ENCODE measurements around the gene FAM228A. TPM values are rescaled to one million over a fixed set of nuclear protein-coding genes. Genes with fewer than 3 reads are reported as not detected.

FAM228A gene
- polyA plus RNA-seq, 1 donor from 2014 or later: 2.6 TPM

- Histone ChIP-seq H3K79me2 (replicated peaks; ENCODE audit: insufficient read depth, low read length) (no peaks in the 10 kb centered on the region), H3K9ac (ENCODE audit: low read length) (no peak overlapping the region), H3K4me2 (ENCODE audit: low read length) (no peak overlapping the region), H2AFZ (ENCODE audit: low read depth, low read length) (no peak overlapping the region), H3F3A (ENCODE audit: insufficient read depth, low read length, poor library complexity, severe bottlenecking) (no peaks in the 10 kb centered on the region), H3K27me3 (ENCODE audit: insufficient read depth, low read depth, low read length) (no peaks in the 10 kb centered on the region), H3K36me3 (ENCODE audit: insufficient read depth, low read length) (no peaks in the 10 kb centered on the region), H4K20me1 (ENCODE audit: insufficient read depth) (no peaks in the 10 kb centered on the region), H3K9me3 (ENCODE audit: low read length) (no peaks in the 10 kb centered on the region), H3K9me2 (ENCODE audit: insufficient read depth, low read length) (no peaks in the 10 kb centered on the region), H3K4me3 (ENCODE audit: low read length) (no peak overlapping the region), H3K27ac (ENCODE audit: low read length) (no peak overlapping the region)
- no peak for TF ChIP-seq MXI1 (conservative IDR thresholded peaks at IDR 0.05; ENCODE audit: poor library complexity, severe bottlenecking)
- TF ChIP-seq REST (IDR thresholded peaks at IDR 0.05; ENCODE audit: borderline replicate concordance): no peak
- TF ChIP-seq EP300 (conservative IDR thresholded peaks at IDR 0.05; ENCODE audit: poor library complexity, severe bottlenecking): no peak
- no peak for TF ChIP-seq CTCF (IDR thresholded peaks at IDR 0.05; ENCODE audit: poor library complexity, severe bottlenecking)
- no peak for TF ChIP-seq EZH2 (IDR thresholded peaks at IDR 0.05; ENCODE audit: borderline replicate concordance, insufficient read depth, low read length, poor library complexity, severe bottlenecking)
- no peak for TF ChIP-seq RAD21 (conservative IDR thresholded peaks at IDR 0.05)
- no peak for TF ChIP-seq TAF1 (IDR thresholded peaks at IDR 0.05; ENCODE audit: low read depth)
- no peak for TF ChIP-seq POLR2AphosphoS5 (IDR thresholded peaks at IDR 0.05)
- TF ChIP-seq SMC3 (conservative IDR thresholded peaks at IDR 0.05; ENCODE audit: poor library complexity): no peak
Measured at GRCh38 chr2:24210106-24210455, 35.2 kb downstream of the FAM228A start.

- H3K9me3 ChIP-seq (ENCODE audit: low read length): no peaks in the 10 kb centered on the region
- no peaks in the 10 kb centered on the region for H3K79me2 ChIP-seq (replicated peaks; ENCODE audit: insufficient read depth, low read length)
- H4K20me1 ChIP-seq (ENCODE audit: insufficient read depth): no peaks in the 10 kb centered on the region
- H3F3A ChIP-seq (ENCODE audit: insufficient read depth, low read length, poor library complexity, severe bottlenecking): no peaks in the 10 kb centered on the region
- no peak overlapping the region for H3K4me3 ChIP-seq (ENCODE audit: low read length)
- TF ChIP-seq EP300 (conservative IDR thresholded peaks at IDR 0.05; ENCODE audit: poor library complexity, severe bottlenecking) (no peak), CTCF (IDR thresholded peaks at IDR 0.05; ENCODE audit: poor library complexity, severe bottlenecking) (no peak), SMC3 (conservative IDR thresholded peaks at IDR 0.05; ENCODE audit: poor library complexity) (no peak), MXI1 (conservative IDR thresholded peaks at IDR 0.05; ENCODE audit: poor library complexity, severe bottlenecking) (no peak), REST (IDR thresholded peaks at IDR 0.05; ENCODE audit: borderline replicate concordance) (no peak), EZH2 (IDR thresholded peaks at IDR 0.05; ENCODE audit: borderline replicate concordance, insufficient read depth, low read length, poor library complexity, severe bottlenecking) (no peak), TAF1 (IDR thresholded peaks at IDR 0.05; ENCODE audit: low read depth) (no peak)
- H3K9ac ChIP-seq (ENCODE audit: low read length): no peak overlapping the region
- no peak overlapping the region for H3K27ac ChIP-seq (ENCODE audit: low read length)
- no peaks in the 10 kb centered on the region for H3K27me3 ChIP-seq (ENCODE audit: insufficient read depth, low read depth, low read length)
- H3K9me2 ChIP-seq (ENCODE audit: insufficient read depth, low read length): no peaks in the 10 kb centered on the region
- no peak overlapping the region for H3K4me2 ChIP-seq (ENCODE audit: low read length)
- H2AFZ ChIP-seq (ENCODE audit: low read depth, low read length): no peak overlapping the region
- H3K36me3 ChIP-seq (ENCODE audit: insufficient read depth, low read length): no peaks in the 10 kb centered on the region
Measured at GRCh38 chr2:24210723-24211122, 35.9 kb downstream of the FAM228A start.
